Measurements from ENCODE around the gene PACRGL.

DNA sequence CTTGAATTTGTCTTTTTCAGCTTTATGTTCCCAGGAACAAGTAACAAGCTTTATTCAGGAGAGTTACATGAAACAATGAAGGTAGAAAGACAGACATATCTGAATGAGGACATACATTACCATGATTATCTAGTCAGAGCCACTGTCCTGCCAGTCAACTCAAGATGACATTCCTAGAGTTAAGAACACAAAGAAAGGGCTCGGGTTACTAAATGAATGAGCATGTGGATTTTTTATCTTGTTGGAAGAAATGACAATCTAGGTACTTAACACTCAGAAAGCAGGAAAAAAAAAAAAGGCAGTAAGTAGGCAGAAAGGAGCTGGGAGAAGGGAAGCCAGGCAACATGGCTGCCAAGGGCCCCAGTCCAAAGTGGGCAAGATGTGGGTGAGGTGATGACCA lies 28.0 kb upstream of the PACRGL start:
- TF ChIP-seq ZNF622 (IDR thresholded peaks at IDR 0.05) (no peak), TCF7 (IDR thresholded peaks at IDR 0.05; ENCODE audit: borderline replicate concordance) (no peak), RB1 (IDR thresholded peaks at IDR 0.05; ENCODE audit: borderline replicate concordance) (no peak), CTCF (IDR thresholded peaks at IDR 0.05 in 2 of 3, conservative IDR thresholded peaks at IDR 0.05 in 1 of 3; ENCODE audit: control insufficient read depth in 2 of 3, extremely low read depth in 1 of 3, insufficient read depth in 1 of 3, low read depth in 3 of 3, low read length in 3 of 3) (no peak), CREM (IDR thresholded peaks at IDR 0.05; ENCODE audit: low read depth) (no peak), SMC3 (IDR thresholded peaks at IDR 0.05; ENCODE audit: borderline replicate concordance, low read length) (no peak), EP300 (IDR thresholded peaks at IDR 0.05; ENCODE audit: borderline replicate concordance in 1 of 2, control insufficient read depth in 1 of 2, low read depth in 2 of 2, low read length in 2 of 2) (no peak), POLR2AphosphoS5 (IDR thresholded peaks at IDR 0.05; ENCODE audit: low read length) (no peak), NFYB (IDR thresholded peaks at IDR 0.05; ENCODE audit: insufficient read depth, low read depth, low read length) (no peak)
